Measurements from ENCODE around the gene FAM193B. TPM values are rescaled to one million over a fixed set of nuclear protein-coding genes. Genes with fewer than 3 reads are reported as not detected.

Gene FAM193B
- total and polyA plus RNA-seq, 2 of the 13 experiments (the other 11 are each of a cell fraction or from before 2014, with no cell fraction given), result 21.2 to 40.9 TPM

DNA sequence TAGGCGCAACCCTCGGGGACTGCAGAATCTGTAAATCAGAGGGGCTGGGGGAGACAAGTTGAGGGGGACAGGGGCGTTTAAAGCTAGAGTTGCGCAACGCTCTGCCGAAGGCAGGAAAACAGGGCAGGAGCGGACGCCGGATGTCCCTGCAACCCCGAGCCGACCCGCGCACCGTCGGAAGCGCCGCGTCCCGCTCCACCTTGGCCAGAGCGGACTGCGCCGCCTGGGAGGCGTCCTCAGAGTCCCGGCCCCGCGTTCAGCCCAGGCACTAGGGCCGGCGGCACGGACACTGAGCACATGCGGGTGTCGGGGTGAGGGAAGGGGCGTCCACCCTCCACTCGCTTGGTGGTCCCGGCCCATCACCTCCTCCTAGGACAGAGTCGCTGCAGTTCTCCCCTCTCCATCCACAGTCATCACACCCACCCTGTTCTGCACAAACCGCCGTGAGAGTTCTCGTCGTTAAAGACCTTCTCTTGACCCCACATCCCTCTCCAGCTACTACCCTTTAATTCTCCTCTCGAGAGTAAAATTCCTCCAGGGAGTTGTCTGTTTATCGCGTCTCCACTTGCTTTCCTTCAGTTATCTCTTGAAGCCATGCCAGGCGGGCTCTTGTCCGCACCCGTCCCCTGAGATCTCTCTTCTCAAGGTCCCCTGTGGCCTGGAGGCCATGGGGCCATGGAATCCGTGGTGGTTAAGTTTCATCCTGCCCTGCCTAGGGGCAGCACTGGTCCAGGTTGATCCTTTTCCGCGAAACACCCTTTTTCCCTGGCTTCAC, 56.2 kb downstream of the FAM193B start (continued):
- TF ChIP-seq CBX2 (IDR thresholded peaks at IDR 0.05; ENCODE audit: low read depth, low read length) (no peak), CBX2 (CRISPR knock-in tag; IDR thresholded peaks at IDR 0.05; ENCODE audit: low read depth) (0 out of 2 replicates have a peak, but pooled peaks have one; percentile 37), ATF7-NPFF (CRISPR knock-in tag; IDR thresholded peaks at IDR 0.05; ENCODE audit: low read depth) (no peak), KDM2A (CRISPR knock-in tag; IDR thresholded peaks at IDR 0.05; ENCODE audit: borderline replicate concordance, low read depth) (0 out of 2 replicates have a peak, but pooled peaks have one; percentile 23), SIN3A (IDR thresholded peaks at IDR 0.05; ENCODE audit: borderline replicate concordance, low read depth, low read length) (peak; percentile 1; the same call in 1 of the 2 replicates), FOXK2 (IDR thresholded peaks at IDR 0.05) (no peak), HHEX (CRISPR knock-in tag; IDR thresholded peaks at IDR 0.05) (no peak), CEBPB (IDR thresholded peaks at IDR 0.05; ENCODE audit: borderline replicate concordance, low read depth, low read length) (peak; percentile 94), KLF6 (CRISPR knock-in tag; IDR thresholded peaks at IDR 0.05) (no peak), PTBP1 (IDR thresholded peaks at IDR 0.05; ENCODE audit: low read depth, low read length, poor library complexity, severe bottlenecking) (peak; percentile 7), ZNF605 (CRISPR knock-in tag; IDR thresholded peaks at IDR 0.05) (peak; percentile 73), ETV5 (CRISPR knock-in tag; IDR thresholded peaks at IDR 0.05; ENCODE audit: borderline replicate concordance) (peak; percentile 46; the same call in 1 of the 2 replicates), ZNF501 (CRISPR knock-in tag; IDR thresholded peaks at IDR 0.05) (peak; percentile 8; the same call in 1 of the 2 replicates)
- TF ChIP-seq, protein P1, sequence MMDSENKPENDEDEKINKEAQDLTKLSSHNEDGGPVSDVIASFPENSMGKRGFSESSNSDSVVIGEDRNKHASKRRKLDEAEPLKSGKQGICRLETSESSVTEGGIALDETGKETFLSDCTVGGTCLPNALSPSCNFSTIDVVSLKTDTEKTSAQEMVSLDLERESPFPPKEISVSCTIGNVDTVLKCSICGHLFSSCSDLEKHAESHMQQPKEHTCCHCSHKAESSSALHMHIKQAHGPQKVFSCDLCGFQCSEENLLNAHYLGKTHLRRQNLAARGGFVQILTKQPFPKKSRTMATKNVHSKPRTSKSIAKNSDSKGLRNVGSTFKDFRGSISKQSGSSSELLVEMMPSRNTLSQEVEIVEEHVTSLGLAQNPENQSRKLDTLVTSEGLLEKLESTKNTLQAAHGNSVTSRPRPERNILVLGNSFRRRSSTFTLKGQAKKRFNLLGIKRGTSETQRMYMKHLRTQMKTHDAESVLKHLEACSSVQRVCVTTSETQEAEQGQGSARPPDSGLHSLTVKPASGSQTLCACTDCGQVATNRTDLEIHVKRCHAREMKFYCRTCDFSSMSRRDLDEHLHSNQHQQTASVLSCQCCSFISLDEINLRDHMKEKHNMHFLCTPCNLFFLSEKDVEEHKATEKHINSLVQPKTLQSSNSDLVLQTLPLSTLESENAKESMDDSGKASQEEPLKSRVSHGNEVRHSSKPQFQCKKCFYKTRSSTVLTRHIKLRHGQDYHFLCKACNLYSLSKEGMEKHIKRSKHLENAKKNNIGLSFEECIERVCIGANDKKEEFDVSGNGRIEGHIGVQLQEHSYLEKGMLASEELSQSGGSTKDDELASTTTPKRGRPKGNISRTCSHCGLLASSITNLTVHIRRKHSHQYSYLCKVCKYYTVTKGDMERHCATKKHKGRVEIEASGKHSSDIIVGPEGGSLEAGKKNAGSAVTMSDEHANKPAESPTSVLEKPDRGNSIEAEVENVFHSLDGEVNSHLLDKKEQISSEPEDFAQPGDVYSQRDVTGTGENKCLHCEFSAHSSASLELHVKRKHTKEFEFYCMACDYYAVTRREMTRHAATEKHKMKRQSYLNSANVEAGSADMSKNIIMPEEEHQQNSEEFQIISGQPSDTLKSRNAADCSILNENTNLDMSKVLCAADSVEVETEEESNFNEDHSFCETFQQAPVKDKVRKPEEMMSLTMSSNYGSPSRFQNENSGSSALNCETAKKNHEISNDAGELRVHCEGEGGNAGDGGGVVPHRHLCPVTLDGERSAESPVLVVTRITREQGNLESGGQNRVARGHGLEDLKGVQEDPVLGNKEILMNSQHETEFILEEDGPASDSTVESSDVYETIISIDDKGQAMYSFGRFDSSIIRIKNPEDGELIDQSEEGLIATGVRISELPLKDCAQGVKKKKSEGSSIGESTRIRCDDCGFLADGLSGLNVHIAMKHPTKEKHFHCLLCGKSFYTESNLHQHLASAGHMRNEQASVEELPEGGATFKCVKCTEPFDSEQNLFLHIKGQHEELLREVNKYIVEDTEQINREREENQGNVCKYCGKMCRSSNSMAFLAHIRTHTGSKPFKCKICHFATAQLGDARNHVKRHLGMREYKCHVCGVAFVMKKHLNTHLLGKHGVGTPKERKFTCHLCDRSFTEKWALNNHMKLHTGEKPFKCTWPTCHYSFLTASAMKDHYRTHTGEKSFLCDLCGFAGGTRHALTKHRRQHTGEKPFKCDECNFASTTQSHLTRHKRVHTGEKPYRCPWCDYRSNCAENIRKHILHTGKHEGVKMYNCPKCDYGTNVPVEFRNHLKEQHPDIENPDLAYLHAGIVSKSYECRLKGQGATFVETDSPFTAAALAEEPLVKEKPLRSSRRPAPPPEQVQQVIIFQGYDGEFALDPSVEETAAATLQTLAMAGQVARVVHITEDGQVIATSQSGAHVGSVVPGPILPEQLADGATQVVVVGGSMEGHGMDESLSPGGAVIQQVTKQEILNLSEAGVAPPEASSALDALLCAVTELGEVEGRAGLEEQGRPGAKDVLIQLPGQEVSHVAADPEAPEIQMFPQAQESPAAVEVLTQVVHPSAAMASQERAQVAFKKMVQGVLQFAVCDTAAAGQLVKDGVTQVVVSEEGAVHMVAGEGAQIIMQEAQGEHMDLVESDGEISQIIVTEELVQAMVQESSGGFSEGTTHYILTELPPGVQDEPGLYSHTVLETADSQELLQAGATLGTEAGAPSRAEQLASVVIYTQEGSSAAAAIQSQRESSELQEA (CRISPR knock-in tag; IDR thresholded peaks at IDR 0.05; ENCODE audit: not compliant biosample characterization), result peak; percentile 40
- TF ChIP-seq, protein P2, sequence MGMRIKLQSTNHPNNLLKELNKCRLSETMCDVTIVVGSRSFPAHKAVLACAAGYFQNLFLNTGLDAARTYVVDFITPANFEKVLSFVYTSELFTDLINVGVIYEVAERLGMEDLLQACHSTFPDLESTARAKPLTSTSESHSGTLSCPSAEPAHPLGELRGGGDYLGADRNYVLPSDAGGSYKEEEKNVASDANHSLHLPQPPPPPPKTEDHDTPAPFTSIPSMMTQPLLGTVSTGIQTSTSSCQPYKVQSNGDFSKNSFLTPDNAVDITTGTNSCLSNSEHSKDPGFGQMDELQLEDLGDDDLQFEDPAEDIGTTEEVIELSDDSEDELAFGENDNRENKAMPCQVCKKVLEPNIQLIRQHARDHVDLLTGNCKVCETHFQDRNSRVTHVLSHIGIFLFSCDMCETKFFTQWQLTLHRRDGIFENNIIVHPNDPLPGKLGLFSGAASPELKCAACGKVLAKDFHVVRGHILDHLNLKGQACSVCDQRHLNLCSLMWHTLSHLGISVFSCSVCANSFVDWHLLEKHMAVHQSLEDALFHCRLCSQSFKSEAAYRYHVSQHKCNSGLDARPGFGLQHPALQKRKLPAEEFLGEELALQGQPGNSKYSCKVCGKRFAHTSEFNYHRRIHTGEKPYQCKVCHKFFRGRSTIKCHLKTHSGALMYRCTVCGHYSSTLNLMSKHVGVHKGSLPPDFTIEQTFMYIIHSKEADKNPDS (CRISPR knock-in tag; IDR thresholded peaks at IDR 0.05), result 0 out of 2 replicates have a peak, but pooled peaks have one; percentile 8
- TF ChIP-seq, protein P3, sequence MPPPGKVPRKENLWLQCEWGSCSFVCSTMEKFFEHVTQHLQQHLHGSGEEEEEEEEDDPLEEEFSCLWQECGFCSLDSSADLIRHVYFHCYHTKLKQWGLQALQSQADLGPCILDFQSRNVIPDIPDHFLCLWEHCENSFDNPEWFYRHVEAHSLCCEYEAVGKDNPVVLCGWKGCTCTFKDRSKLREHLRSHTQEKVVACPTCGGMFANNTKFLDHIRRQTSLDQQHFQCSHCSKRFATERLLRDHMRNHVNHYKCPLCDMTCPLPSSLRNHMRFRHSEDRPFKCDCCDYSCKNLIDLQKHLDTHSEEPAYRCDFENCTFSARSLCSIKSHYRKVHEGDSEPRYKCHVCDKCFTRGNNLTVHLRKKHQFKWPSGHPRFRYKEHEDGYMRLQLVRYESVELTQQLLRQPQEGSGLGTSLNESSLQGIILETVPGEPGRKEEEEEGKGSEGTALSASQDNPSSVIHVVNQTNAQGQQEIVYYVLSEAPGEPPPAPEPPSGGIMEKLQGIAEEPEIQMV (CRISPR knock-in tag; IDR thresholded peaks at IDR 0.05; ENCODE audit: low read depth), result peak; percentile 84; the same call in 1 of the 2 replicates
